IPS-18a (cell line): ENCODE data around the gene ADAM12.

Experiments
- H3K27ac ChIP-seq: one replicate; pipeline ENCODE4 v1.5.1; 2013; ENCODE audit warnings: low read length
- H3K27me3 ChIP-seq: one replicate; pipeline ENCODE4 v1.6.1; 2013; ENCODE audit warnings: mild to moderate bottlenecking, low read length; ENCODE audit not compliant: control insufficient read depth, insufficient read depth
- H3K36me3 ChIP-seq: one replicate; pipeline ENCODE4 v1.6.1; 2013; ENCODE audit warnings: low read depth, low read length; ENCODE audit not compliant: control insufficient read depth
- H3K4me1 ChIP-seq: one replicate; pipeline ENCODE4 v1.6.1; 2013; ENCODE audit warnings: low read depth, low read length; ENCODE audit not compliant: control insufficient read depth
- H3K4me3 ChIP-seq: one replicate; pipeline ENCODE4 v1.5.1; 2013; ENCODE audit warnings: low read length
- H3K9ac ChIP-seq: one replicate; pipeline ENCODE4 v1.6.1; 2013; ENCODE audit warnings: mild to moderate bottlenecking, low read length, moderate library complexity
- H3K9me3 ChIP-seq: one replicate; pipeline ENCODE4 v1.6.1; 2013; ENCODE audit warnings: low read depth, low read length; ENCODE audit not compliant: control insufficient read depth

ADAM12 gene

DNA sequence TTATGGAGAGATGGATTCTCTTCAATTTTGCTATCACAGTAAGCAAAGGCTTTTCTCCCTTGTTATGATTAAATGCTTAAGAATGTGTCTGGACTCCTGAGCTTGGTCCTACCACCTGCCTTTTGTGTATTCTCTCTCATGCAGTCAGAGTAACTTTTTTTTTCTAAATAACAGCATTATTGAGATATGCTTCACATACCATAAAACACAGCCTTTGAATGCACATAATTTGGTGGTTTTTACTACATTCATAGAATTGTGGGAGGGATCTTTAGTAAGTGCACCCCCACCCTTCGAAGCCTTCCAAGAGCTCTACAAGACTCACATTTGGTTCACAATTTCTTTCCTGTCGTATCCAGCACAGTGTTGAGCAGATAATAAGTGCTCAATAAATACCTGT is 175.5 kb downstream of the ADAM12 start:
- no peaks in the 10 kb centered on the region for H3K36me3 ChIP-seq
- H3K9ac ChIP-seq, result no peak overlapping the region
- H3K27me3 ChIP-seq, result no peaks in the 10 kb centered on the region
- H3K4me1 ChIP-seq, result peaks cover 13% of the 10 kb centered on the region
- no peak overlapping the region for H3K4me3 ChIP-seq
- H3K27ac ChIP-seq, result no peak overlapping the region
- H3K9me3 ChIP-seq, result no peaks in the 10 kb centered on the region

DNA sequence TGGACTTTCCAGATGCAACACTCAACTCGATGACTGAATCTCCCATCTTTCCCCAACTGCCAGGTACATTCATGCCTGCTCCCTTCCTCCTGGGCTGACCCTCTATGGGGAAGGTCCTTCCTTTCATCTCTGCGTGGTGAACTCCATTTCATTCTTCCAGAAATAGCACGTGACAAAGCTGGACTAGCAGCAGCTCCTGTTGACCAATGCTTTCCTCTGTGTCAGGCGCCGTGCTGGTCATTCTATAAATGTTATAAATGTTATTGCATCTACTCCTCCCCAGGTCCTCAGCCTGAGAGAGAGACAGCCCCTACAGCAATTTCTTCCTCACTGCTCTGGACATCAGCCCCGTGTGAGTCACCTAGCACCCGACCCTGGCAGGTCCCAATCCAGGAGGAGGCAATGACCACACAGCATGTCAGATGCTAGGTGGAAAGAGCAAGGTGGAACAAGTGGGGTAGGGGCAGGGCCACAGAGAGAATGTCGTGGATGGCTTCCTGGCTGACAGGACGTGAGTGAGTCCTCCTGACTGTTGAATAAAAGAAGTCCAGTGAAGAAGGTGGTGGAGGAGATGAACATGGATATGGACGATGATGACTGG is 178.1 kb downstream of the ADAM12 start:
- no peaks in the 10 kb centered on the region for H3K4me1 ChIP-seq
- no peak overlapping the region for H3K9ac ChIP-seq
- no peak overlapping the region for H3K4me3 ChIP-seq
- no peaks in the 10 kb centered on the region for H3K9me3 ChIP-seq
- H3K27me3 ChIP-seq, result no peaks in the 10 kb centered on the region
- H3K36me3 ChIP-seq, result no peaks in the 10 kb centered on the region
- no peak overlapping the region for H3K27ac ChIP-seq

DNA sequence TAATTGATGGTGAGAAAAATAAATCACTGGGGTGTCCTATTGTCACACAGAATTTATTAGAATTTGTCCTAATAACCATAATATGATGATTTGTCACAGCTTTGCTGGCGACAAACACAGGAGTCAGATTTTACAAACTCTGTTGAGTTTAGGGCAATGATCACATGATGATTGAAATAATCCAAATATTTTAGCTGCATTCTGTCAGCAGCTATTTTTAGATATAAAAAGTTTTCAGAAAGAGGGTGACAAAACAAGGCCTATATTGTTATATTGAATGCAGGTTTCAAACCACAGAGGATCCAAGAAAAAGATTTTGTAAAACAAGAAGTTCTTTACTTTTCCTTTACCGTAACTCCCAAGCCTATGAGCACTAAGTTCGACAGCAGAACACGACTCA is 178.8 kb downstream of the ADAM12 start:
- no peaks in the 10 kb centered on the region for H3K27me3 ChIP-seq
- H3K9ac ChIP-seq, result no peak overlapping the region
- H3K36me3 ChIP-seq, result no peaks in the 10 kb centered on the region
- H3K27ac ChIP-seq, result no peak overlapping the region
- H3K4me3 ChIP-seq, result no peak overlapping the region
- no peaks in the 10 kb centered on the region for H3K9me3 ChIP-seq
- H3K4me1 ChIP-seq, result no peaks in the 10 kb centered on the region

DNA sequence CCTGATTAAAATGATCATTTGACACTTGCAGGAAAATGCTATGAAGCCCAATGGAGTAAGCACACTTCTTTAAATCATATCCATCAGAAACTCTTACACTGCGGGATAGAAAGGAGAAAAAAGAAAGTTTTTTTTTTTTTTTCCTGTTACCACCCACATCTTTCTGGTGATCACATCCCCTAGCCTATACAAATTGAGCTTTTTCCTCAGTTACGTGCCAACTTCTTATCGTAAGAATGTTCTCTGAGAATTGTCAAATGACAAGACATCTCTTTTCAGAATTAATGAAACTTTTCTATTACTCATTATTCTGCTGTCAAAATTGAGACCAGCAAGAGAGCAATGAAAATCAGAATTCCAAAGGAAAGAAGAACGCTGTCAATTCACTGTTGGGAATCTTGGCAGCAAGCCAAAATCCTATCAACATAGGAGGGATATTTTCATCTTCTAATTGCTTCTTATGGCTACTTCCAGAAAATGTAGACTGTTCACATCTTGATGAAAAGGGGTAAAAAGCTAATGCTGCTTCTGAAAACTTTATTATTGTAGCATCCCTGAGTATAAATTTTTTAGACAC is 179.5 kb downstream of the ADAM12 start:
- H3K27me3 ChIP-seq, result no peaks in the 10 kb centered on the region
- no peak overlapping the region for H3K27ac ChIP-seq
- no peak overlapping the region for H3K4me3 ChIP-seq
- H3K9me3 ChIP-seq, result no peaks in the 10 kb centered on the region
- no peaks in the 10 kb centered on the region for H3K4me1 ChIP-seq
- no peaks in the 10 kb centered on the region for H3K36me3 ChIP-seq
- H3K9ac ChIP-seq, result no peak overlapping the region

DNA sequence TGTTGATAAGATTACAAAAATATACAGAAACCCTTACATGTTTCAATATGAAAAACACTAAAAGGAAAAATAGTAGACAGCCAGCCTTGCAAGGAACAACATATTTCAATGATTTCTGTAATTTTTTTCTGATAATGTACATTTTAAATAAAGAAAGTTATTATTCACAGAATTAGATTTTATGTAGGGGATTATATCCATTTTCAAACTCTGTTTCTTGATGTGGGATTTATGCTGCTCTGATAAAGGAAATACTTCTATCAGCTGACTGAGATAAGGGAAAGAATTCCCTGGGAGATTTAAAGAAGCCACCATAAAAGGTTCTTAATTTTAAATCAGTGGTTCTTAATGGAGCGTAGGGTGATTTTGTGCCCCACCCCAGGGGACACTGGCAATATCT is 180.4 kb downstream of the ADAM12 start:
- H3K27me3 ChIP-seq, result no peaks in the 10 kb centered on the region
- no peaks in the 10 kb centered on the region for H3K4me1 ChIP-seq
- no peak overlapping the region for H3K4me3 ChIP-seq
- H3K9me3 ChIP-seq, result no peaks in the 10 kb centered on the region
- no peak overlapping the region for H3K9ac ChIP-seq
- H3K27ac ChIP-seq, result no peak overlapping the region
- H3K36me3 ChIP-seq, result no peaks in the 10 kb centered on the region

DNA sequence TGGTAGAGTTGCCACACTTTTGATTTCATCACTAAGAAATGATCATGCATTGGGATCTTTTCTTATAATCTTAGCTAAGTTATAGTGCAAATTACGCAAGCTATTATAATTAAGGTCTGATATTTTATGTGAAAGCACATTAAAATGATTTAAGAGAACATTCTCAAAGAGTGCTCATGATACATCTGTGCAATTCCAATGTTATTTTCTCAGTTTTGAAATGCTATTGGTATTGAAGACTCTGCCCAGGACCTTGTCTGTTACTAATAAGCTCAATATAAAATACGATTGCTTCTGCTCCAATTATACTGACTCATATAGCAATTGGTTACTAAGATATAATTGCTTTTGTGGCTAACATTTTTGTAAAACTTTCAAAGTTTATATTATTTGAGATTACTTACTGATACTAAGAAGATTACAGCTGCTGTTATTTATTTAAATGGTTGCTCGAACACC is 180.9 kb downstream of the ADAM12 start:
- no peak overlapping the region for H3K27ac ChIP-seq

DNA sequence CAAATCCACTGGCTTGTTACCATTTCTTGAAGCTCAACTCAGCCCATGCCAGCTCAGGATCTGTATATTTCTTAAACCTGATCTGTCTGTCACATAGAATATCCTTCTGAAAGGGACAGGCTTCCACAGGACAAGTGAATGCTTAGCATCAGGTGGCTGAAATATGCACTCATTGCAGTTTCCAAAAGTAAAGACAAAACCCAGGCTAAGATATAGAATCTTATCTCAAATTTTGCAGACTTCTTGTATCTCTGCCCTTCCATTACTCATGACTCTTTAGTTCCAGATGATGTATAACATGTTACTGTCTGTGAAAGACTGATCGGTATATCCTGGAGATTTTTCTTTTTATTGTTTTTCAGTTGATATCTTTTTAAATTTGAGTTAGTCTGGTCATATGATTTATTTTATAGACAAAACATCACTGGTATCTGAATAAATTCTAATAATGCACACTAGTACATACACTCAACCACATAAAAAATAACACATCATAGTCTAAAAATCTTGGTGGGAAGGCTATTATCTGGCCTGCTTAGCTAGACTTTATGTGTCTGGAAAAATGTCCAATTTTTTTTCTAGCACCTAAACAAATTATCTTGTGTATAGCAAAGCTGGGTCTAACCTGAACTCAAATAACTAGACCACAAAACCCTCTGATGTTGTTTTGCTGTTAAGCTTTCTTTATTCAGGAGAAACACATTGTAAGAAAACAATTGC is 182.6 kb downstream of the ADAM12 start:
- no peak overlapping the region for H3K4me3 ChIP-seq
- no peaks in the 10 kb centered on the region for H3K4me1 ChIP-seq
- H3K9me3 ChIP-seq, result no peaks in the 10 kb centered on the region
- H3K9ac ChIP-seq, result no peak overlapping the region
- H3K27ac ChIP-seq, result no peak overlapping the region
- no peaks in the 10 kb centered on the region for H3K27me3 ChIP-seq
- no peaks in the 10 kb centered on the region for H3K36me3 ChIP-seq

More for the DNA sequence above, 180.9 kb downstream of the ADAM12 start:
- Histone ChIP-seq H3K9ac (no peak overlapping the region), H3K4me1 (no peaks in the 10 kb centered on the region), H3K36me3 (no peaks in the 10 kb centered on the region), H3K4me3 (no peak overlapping the region), H3K27me3 (no peaks in the 10 kb centered on the region), H3K9me3 (no peaks in the 10 kb centered on the region)

DNA sequence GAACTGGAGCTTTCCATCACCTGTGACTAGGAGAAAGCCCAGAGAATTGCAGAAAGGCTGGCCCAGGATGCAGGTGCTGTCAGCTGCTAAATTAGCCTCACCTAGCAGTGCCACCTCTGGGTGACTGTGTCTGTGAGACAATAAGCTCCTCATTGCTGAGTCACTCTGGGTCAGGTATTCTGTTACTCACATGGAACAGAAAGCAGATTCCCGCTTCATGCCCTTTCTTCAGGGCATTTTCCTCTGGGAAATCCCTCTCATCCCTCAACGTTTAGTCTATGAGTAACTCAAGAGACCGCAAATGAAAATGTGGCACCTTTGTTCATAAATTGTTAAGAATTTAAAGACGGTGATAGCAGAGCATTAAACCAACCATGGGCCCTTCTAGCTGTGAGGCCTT is 184.0 kb downstream of the ADAM12 start:
- H3K36me3 ChIP-seq, result no peaks in the 10 kb centered on the region
- no peak overlapping the region for H3K9ac ChIP-seq
- H3K27ac ChIP-seq, result no peak overlapping the region
- no peaks in the 10 kb centered on the region for H3K4me1 ChIP-seq
- no peaks in the 10 kb centered on the region for H3K9me3 ChIP-seq
- H3K27me3 ChIP-seq, result no peaks in the 10 kb centered on the region
- no peak overlapping the region for H3K4me3 ChIP-seq

DNA sequence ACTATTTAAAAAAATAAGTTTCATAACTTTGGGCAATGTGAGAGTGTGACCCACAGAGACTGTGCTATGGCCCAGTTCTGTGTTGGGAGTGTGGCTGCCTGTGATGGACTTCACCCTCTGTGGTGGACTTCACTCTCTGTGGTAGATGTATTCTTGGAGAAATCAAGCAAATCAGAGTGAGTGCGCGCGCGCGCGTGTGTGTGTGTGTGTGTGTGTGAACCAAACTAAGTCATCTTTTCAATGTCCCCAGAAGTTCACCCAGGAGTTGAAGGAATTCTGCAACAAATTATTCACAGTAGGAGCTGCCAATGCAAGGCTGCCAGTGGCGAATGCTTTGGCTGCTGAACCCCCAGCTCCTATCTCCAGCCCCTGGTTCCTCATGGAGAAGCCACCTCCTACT is 184.5 kb downstream of the ADAM12 start:
- no peaks in the 10 kb centered on the region for H3K36me3 ChIP-seq
- H3K9ac ChIP-seq, result no peak overlapping the region
- H3K4me1 ChIP-seq, result no peaks in the 10 kb centered on the region
- H3K4me3 ChIP-seq, result no peak overlapping the region
- no peaks in the 10 kb centered on the region for H3K9me3 ChIP-seq
- H3K27ac ChIP-seq, result no peak overlapping the region
- no peaks in the 10 kb centered on the region for H3K27me3 ChIP-seq

DNA sequence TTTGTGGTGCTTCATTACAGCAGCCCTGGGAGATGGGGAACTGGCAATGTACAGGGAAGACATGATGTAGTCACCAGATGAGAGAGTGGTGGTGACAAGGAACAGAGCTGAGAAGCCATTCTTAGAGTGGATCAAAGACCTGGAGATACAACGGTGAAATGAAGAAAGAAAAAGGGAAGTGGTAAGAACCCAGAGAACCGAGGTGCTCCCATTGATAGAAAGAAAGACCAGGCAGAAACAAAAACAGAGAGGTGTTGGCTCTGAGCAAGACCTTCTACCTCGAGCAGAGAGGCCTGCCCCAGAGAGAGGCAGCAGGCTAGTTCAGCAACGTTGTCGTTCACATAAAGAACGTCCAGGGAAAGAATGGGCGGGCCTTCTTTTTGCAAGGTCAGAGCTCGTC is 186.7 kb downstream of the ADAM12 start:
- no peaks in the 10 kb centered on the region for H3K27me3 ChIP-seq
- H3K9ac ChIP-seq, result no peak overlapping the region
- H3K27ac ChIP-seq, result no peak overlapping the region
- no peaks in the 10 kb centered on the region for H3K4me1 ChIP-seq
- no peaks in the 10 kb centered on the region for H3K36me3 ChIP-seq
- H3K9me3 ChIP-seq, result no peaks in the 10 kb centered on the region
- H3K4me3 ChIP-seq, result no peak overlapping the region

DNA sequence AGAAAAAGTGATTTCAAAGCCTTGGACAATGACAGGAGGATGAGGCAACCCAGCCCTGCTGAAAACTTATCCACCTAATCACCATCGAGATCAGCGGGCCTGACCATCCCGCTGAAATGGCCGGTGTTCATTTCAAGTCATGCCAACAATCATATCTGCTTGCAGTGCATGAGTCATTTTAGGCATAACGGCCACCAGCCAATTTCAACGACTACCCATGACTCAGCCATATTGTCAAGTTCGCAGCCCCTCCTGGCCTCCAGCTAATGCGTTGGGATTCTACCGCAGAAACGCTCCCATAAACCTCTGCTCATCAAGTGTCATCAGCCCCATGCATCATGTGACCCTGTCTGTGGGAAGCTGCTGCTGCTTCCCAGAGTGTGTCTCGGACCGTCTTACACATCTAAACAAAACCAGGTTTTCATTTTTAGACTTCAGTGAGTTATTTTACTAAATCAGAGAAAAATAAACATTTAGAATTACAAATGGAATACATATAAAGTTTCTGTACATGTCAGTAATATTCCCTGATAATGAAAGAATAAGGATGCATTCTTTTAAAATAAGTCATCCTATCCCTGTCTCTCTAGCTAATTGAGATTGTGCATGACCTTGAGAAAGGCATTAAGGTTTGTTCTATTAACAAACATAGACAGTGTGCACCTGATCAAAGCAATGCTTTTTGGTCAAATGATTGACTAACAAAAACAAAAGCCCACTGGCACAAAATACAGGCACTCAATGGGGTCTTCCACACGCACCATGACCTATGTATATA is 188.9 kb downstream of the ADAM12 start:
- H3K9ac ChIP-seq, result no peak overlapping the region
- H3K36me3 ChIP-seq, result no peaks in the 10 kb centered on the region
- no peaks in the 10 kb centered on the region for H3K4me1 ChIP-seq
- H3K9me3 ChIP-seq, result no peaks in the 10 kb centered on the region
- no peak overlapping the region for H3K4me3 ChIP-seq
- no peak overlapping the region for H3K27ac ChIP-seq
- H3K27me3 ChIP-seq, result no peaks in the 10 kb centered on the region
